Fibroblast of lung (primary cell): ENCODE results near the gene CD59.

Experiments
- CTCF ChIP-seq, 2 donors: IDR thresholded peaks in 1 of 2; conservative IDR thresholded peaks in 1 of 2; 1 replicate in 1 of 2; 2 replicates in 1 of 2; pipeline ENCODE4 v1.5.1; 2011 to 2012; ENCODE audit warnings: low read length in 2 of 2, control low read depth in 1 of 2, inconsistent platforms in 1 of 2, low read depth in 1 of 2, mild to moderate bottlenecking in 1 of 2
- EZH2 ChIP-seq: IDR thresholded peaks from 2 replicates; pipeline ENCODE4 v1.5.1; 2012; ENCODE audit warnings: low read length, control low read depth, mild to moderate bottlenecking; ENCODE audit errors: missing control alignments

GRCh38 chr11:33668468-33668825 lies 67.8 kb downstream of the CD59 start:
- no peak for TF ChIP-seq CTCF (conservative IDR thresholded peaks at IDR 0.05 in 1 of 2, IDR thresholded peaks at IDR 0.05 in 1 of 2; ENCODE audit: low read depth in 1 of 2, low read length in 2 of 2)
- no peak for TF ChIP-seq EZH2
